Loucy (cell line): ENCODE results near the gene GPC3.
"Not testable (repeated sequence)": the region's sequence is repeated elsewhere in the genome, so short reads cannot be mapped to it uniquely, and the experiment has no call there.

Source experiments
- H2AFZ ChIP-seq: fragments of 200-600 bp; sonication (generic); 2 replicates; pipeline ENCODE4 v1.6.0; 2016; ENCODE audit warnings: antibody characterized with exemption, mild to moderate bottlenecking, low read length, moderate library complexity
- H3F3A ChIP-seq: fragments of 200-600 bp; 2 replicates; pipeline ENCODE4 v1.6.0; 2016; ENCODE audit warnings: antibody characterized with exemption, low read depth, mild to moderate bottlenecking
- H3K27me3 ChIP-seq: fragments of 200-600 bp; sonication (generic); 2 replicates; pipeline ENCODE4 v1.6.1; 2014; ENCODE audit warnings: low read length, mild to moderate bottlenecking; ENCODE audit not compliant: insufficient read depth, poor library complexity, severe bottlenecking
- H3K36me3 ChIP-seq: fragments of 200-600 bp; sonication (generic); 2 replicates; pipeline ENCODE4 v1.6.1; 2016; ENCODE audit warnings: low read length; ENCODE audit not compliant: insufficient read depth
- H3K4me1 ChIP-seq: fragments of 200-600 bp; sonication (generic); 2 replicates; pipeline ENCODE4 v1.5.1; 2014; ENCODE audit warnings: low read length, mild to moderate bottlenecking; ENCODE audit not compliant: insufficient read depth, poor library complexity, severe bottlenecking
- H3K4me2 ChIP-seq: fragments of 200-600 bp; sonication (generic); 2 replicates; pipeline ENCODE4 v1.6.0; 2014; ENCODE audit warnings: antibody characterized with exemption, low read length, low read depth, mild to moderate bottlenecking; ENCODE audit not compliant: poor library complexity, severe bottlenecking
- H3K4me3 ChIP-seq: fragments of 200-600 bp; sonication (generic); 2 replicates; pipeline ENCODE4 v1.5.1; 2014; ENCODE audit warnings: low read length, mild to moderate bottlenecking, mixed read lengths; ENCODE audit not compliant: poor library complexity, severe bottlenecking
- H3K79me2 ChIP-seq: fragments of 200-600 bp; sonication (generic); 2 replicates; pipeline ENCODE4 v1.6.1; 2014; ENCODE audit warnings: low read length; ENCODE audit not compliant: insufficient read depth
- H3K9ac ChIP-seq: fragments of 200-600 bp; sonication (generic); 2 replicates; pipeline ENCODE4 v1.6.0; 2014; ENCODE audit warnings: mild to moderate bottlenecking, low read depth, low read length, moderate library complexity; ENCODE audit not compliant: poor library complexity, severe bottlenecking
- H3K9me2 ChIP-seq: fragments of 200-600 bp; sonication (generic); replicated peaks from 2 replicates; pipeline ENCODE4 v1.6.1; 2016; ENCODE audit warnings: low read depth, low read length, mixed read lengths
- H3K9me3 ChIP-seq: fragments of 200-600 bp; sonication (generic); 2 replicates; pipeline ENCODE4 v1.6.1; 2014; ENCODE audit warnings: mild to moderate bottlenecking, antibody characterized with exemption, low read length, low read depth; ENCODE audit not compliant: insufficient read depth
- H4K20me1 ChIP-seq: fragments of 200-600 bp; sonication (generic); 2 replicates; pipeline ENCODE4 v1.6.0; 2014; ENCODE audit warnings: antibody characterized with exemption, low read length, mild to moderate bottlenecking; ENCODE audit not compliant: insufficient read depth, poor library complexity, severe bottlenecking
- EZH2phosphoT487 ChIP-seq: fragments of 200-600 bp; IDR thresholded peaks from 2 replicates; pipeline ENCODE4 v1.6.1; 2018; ENCODE audit warnings: antibody characterized with exemption, mild to moderate bottlenecking, moderate library complexity, borderline replicate concordance
- TF ChIP-seq, protein P1 (sequence below): fragments of 200-600 bp; sonication (generic); conservative IDR thresholded peaks from 2 replicates; pipeline ENCODE4 v1.5.1; 2014; ENCODE audit warnings: mild to moderate bottlenecking, antibody characterized with exemption, low read length

Gene GPC3

GRCh38 chrX:133630362-133630761, 355.0 kb downstream of the GPC3 start:
- Histone ChIP-seq H4K20me1 (no peaks in the 10 kb centered on the region), H3K27me3 (no peaks in the 10 kb centered on the region), H3K79me2 (no peaks in the 10 kb centered on the region), H3K9me3 (no peaks in the 10 kb centered on the region), H3K4me1 (no peaks in the 10 kb centered on the region), H3F3A (no peaks in the 10 kb centered on the region), H3K4me3 (no peak overlapping the region), H3K4me2 (no peak overlapping the region), H3K36me3 (no peaks in the 10 kb centered on the region), H3K9ac (no peak overlapping the region), H3K9me2 (no peaks in the 10 kb centered on the region), H2AFZ (no peak overlapping the region)
- TF ChIP-seq, protein P1, sequence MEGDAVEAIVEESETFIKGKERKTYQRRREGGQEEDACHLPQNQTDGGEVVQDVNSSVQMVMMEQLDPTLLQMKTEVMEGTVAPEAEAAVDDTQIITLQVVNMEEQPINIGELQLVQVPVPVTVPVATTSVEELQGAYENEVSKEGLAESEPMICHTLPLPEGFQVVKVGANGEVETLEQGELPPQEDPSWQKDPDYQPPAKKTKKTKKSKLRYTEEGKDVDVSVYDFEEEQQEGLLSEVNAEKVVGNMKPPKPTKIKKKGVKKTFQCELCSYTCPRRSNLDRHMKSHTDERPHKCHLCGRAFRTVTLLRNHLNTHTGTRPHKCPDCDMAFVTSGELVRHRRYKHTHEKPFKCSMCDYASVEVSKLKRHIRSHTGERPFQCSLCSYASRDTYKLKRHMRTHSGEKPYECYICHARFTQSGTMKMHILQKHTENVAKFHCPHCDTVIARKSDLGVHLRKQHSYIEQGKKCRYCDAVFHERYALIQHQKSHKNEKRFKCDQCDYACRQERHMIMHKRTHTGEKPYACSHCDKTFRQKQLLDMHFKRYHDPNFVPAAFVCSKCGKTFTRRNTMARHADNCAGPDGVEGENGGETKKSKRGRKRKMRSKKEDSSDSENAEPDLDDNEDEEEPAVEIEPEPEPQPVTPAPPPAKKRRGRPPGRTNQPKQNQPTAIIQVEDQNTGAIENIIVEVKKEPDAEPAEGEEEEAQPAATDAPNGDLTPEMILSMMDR, result no peak
- no peak for TF ChIP-seq EZH2phosphoT487

DNA sequence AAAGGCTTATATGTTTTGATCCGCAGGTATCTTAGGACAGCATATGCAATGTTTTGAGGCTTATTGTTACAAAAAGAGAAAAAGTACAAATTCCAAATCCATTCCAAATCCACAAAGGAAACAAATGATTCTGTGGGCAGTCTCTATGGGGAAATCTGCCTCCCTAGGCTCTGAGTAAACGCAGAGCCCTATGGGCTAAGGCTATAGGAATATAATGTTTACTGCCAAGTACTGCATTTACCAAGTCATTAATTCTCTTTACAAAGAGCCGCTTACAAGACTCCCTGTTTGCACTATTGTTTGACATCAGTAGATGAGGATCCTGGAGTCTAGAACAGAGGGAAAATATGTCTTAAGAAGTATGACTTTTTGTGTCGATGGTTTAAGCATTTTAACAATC, 357.7 kb downstream of the GPC3 start:
- TF ChIP-seq, protein P1, result no peak
- TF ChIP-seq EZH2phosphoT487, result no peak
- Histone ChIP-seq H3K9me2 (no peaks in the 10 kb centered on the region), H3K27me3 (no peaks in the 10 kb centered on the region)

DNA sequence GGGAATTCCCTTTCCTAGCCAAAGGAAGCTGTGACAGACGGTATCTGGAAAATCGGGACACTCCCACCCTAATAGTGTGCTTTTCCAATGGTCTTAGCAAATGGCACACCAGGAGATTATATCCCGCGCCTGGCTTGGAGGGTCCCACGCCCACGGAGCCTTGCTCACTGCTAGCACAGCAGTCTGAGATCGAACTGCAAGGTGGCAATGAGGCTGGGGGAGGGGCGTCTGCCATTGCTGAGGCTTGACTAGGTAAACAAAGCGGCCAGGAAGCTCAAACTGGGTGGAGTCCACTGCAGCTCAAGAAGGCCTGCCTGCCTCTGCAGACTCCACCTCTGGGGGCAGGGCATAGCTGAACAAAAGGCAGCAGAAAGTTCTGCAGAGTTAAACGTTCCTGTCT, 364.0 kb downstream of the GPC3 start:
- H4K20me1 ChIP-seq, H3K9me2 ChIP-seq, H3K79me2 ChIP-seq, H3K4me2 ChIP-seq, H3K9me3 ChIP-seq, H3K9ac ChIP-seq, H3F3A ChIP-seq, H3K4me1 ChIP-seq, H3K4me3 ChIP-seq, H3K27me3 ChIP-seq, H2AFZ ChIP-seq, H3K36me3 ChIP-seq: not testable (repeated sequence)

More for the DNA sequence above, 357.7 kb downstream of the GPC3 start:
- Histone ChIP-seq H3K36me3 (no peaks in the 10 kb centered on the region), H3K4me3 (no peak overlapping the region), H3K4me2 (no peak overlapping the region), H3K79me2 (no peaks in the 10 kb centered on the region), H2AFZ (no peak overlapping the region), H3K9me3 (no peaks in the 10 kb centered on the region), H4K20me1 (no peaks in the 10 kb centered on the region), H3K4me1 (no peaks in the 10 kb centered on the region), H3F3A (no peaks in the 10 kb centered on the region), H3K9ac (no peak overlapping the region)

DNA sequence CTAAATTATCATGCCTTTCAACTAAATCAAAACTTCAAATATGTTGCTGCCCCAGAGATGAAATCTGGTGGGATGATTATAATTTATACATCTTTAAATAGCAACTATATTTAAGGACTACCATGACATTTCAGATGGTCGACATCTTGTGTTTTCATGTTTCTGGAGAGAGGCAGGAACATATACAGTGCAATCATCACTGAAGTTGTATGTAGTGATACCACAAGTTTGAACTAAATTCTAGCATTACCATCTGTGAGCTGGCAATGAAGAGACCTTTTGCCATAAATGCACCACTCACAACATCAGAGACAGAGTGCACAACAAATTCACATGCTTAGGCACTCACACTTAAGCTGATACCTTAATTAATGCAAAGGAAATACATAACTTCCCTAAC, 373.7 kb downstream of the GPC3 start:
- H3K27me3 ChIP-seq, result no peaks in the 10 kb centered on the region
- no peaks in the 10 kb centered on the region for H3K36me3 ChIP-seq
- no peak overlapping the region for H3K4me3 ChIP-seq
- H3K79me2 ChIP-seq, result no peaks in the 10 kb centered on the region
- H3K4me1 ChIP-seq, result no peaks in the 10 kb centered on the region
- no peaks in the 10 kb centered on the region for H3K9me2 ChIP-seq
- no peak overlapping the region for H3K4me2 ChIP-seq
- no peaks in the 10 kb centered on the region for H4K20me1 ChIP-seq
- no peaks in the 10 kb centered on the region for H3F3A ChIP-seq
- no peak overlapping the region for H2AFZ ChIP-seq
- no peak overlapping the region for H3K9ac ChIP-seq
- TF ChIP-seq, protein P1, result no peak
- TF ChIP-seq EZH2phosphoT487, result no peak
- H3K9me3 ChIP-seq, result no peaks in the 10 kb centered on the region
